Measurements from ENCODE around the gene ADRA2C.

The ADRA2C gene

GRCh38 chr4:3766036-3766784 is at the start of gene ADRA2C:
TSS of gene ADRA2C (plus strand) at chr4:3766385. CDS start at chr4:3766607, 222 bp downstream.
- DNase-seq, result no peak

DNA sequence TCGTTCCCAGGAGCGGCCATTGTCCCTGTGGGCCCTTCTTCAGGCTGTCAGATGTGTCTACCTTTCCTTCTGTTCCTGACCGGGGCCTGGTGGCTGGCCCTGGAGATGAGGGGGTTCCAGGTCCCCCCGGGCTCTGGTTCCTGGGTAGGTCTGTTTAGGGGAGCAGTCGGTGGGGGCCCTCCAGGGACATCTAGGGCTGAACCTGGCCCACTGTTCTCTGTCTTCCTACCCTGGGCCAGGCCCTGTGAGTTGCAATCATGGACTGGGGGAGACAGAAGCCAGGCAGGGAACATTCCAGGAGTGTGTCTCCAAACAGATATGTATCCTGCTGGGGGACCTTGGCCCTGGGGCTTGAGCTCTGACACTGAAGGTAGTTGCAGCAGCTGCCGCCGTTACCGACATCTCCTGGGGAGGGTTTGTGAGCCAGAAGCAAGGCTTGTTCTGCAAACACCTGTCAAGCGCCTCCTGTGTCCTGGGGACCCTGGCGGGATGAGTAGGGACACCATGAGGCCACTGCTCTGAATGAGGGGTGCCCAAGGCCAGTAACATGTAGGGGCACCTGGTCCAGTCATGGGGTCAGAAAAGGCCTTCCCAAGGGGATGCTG is 49.5 kb upstream of the ADRA2C start:
- no peak for DNase-seq

GRCh38 chr4:3717241-3717640 is 48.9 kb upstream of the ADRA2C start:
- no peak for DNase-seq

- no peak for DNase-seq
Measured at GRCh38 chr4:3718462-3718861, 47.7 kb upstream of the ADRA2C start.

GRCh38 chr4:3719191-3719590 is 47.0 kb upstream of the ADRA2C start:
- no peak for DNase-seq

DNA sequence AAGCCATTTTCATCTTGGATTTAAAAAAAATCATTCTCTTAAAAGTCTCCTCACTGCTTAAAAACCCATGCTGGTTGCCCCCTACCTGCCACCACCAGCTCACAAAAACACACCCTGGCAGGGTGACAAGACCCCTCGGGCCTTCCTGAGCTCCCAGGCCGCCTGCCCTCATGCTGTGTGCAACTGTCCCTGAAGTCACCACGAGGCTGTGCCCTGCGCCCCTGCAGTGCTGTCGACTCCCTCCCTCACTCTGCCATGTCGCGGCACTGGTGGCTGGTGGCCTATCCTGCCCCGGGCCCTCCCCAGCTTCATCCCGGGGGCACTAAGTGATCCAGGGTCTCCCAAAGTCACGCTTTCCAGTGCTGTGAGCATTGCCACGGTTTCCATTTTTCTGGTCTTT is 46.3 kb upstream of the ADRA2C start:
- no peak for DNase-seq

GRCh38 chr4:3720466-3720865 is 45.7 kb upstream of the ADRA2C start:
- no peak for DNase-seq

GRCh38 chr4:3721186-3721585 is 45.0 kb upstream of the ADRA2C start:
- no peak for DNase-seq

DNA sequence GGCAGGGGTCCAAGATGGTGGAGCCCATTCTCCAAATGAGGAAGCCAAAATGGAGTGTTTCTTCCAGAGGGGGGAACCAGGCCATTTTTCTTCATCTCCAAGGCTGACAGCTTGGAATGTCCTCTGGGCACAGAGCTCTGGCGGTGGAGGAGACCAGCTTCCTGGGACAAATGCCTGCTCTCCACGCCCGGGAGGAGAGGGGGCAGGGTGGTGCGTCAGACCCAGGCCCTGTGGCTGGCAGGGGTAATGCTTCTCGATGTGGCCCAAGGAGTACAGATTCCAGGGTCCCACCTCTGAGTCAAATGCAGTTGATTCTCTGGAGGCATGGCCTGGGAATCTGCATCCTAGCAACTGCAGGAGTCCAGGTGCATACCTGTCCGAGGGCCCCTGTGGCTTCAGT is 44.6 kb upstream of the ADRA2C start:
- DNase-seq, result no peak

DNA sequence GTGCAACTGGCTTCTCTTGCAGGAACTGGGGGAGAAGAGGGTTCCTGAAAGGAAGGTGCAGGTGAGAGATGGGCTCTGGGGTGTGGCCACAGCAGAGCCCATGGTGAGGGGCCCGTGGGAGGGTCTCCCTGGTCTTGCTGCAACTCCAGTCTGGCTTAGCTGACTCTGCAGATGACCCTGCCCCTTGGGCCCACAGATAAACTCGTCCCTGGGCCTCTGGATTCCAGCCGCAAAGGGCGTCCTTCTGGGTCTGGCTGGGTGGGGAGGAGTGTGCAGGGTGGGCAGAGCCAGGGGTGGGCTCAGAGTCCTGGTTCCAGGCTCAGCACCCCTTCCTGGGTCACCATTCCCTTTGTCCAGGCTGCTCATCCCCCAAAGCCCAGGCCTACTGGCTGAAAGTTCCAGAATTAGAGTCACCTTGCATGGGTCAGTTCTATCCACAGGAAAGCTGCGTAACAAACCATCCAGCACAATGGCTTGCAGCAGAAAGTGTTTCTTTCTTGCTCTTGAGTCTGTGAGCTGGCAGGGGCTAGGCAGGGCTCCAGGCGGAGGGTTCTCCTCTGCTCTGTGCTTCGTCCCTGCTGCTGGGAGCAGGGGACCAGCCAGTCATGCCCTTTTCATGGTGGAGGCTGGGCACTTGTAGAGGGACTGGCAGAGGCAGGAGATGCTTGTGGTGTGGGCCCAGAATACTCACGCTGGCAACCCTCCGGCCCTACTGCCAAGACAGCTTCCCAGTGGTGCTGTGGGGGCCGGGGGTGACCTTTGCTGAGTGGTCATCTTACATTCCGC is 43.5 kb upstream of the ADRA2C start:
- DNase-seq, result no peak

DNA sequence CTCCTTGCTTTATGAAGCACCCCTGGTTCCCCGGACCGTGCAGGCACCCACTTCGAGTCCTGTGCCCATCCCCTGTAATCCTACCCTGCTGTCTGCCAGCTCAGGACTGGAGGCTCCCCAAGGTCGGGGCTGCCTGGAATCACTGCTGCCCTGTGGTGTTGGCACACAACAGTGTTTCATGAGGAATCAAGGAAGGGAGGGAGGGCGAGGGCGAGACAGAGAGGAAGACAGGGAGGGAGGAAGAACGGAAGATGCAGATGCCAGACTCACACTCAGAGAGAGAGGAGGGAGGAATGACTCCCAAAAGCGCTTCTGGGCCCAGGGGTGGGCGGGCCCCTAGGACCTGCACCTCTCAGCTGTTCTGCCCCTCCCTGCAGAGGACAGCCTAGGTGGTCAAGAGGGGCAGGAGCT is 42.9 kb upstream of the ADRA2C start:
- no peak for DNase-seq

DNA sequence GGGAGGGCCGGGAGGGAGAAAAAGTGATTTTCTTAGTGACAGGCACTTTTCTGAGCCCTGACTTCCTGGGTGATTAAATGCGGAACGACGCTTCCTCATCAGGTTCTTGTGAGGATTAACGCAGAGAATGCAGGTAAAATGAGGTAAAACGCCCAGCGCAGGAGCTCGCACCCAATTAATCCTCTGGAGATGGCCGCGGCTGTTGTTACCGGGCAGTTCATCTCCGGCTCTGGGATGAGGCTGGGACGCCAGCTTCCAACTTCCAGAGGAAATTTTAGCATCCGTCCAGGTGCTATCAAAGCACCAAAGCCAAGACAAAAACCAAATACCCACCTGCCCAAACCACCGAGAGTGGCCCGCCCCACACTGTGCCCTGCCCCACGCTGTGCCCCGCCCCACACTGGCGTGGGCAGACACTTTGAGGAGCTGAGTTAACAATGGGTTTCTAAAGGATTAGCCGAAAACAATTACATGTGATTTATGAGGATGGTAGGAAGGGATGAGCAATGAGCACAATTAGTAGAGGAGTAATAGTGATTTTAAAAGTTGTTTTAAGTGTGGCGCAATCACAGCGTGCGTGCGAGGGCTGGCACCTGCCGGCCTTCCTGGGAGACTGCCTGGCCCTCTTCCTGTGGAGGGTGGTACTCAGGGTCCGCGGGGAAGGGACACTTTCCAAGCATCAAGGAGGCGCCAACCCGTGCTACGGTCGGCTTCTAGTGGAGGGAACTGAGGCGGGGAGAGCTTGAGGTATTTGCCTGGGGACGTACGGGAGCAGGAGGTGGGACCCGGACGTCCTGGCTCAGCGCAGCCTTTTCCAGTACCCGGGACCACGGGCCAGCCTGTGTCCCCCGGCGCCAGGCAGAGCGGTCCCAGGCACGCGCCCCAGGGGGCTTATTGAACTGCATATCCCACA is 41.6 kb upstream of the ADRA2C start:
- no peak for DNase-seq

- DNase-seq, result no peak
Measured at GRCh38 chr4:3725936-3726870, 40.0 kb upstream of the ADRA2C start.

GRCh38 chr4:3727847-3728469 is 38.2 kb upstream of the ADRA2C start:
- DNase-seq, result no peak

- DNase-seq, result no peak
Measured at GRCh38 chr4:3729188-3729881, 36.9 kb upstream of the ADRA2C start.

DNA sequence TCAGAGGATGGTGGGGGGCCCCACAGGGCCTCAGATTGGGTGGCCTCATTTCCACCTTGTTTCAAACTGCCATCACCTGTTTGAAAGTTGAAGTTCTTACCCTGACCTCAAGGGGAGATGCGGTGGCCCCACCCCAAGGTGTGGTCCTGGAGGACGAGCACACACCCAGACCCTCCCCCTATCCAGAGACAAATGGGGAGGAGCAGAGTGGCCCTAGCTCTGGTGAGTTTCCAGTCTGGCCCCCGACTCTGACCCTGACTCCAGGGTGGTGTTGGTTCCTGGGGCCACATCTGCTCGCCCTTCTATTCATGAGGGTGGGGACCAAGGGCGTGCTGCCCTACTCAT is 36.3 kb upstream of the ADRA2C start:
- DNase-seq, result no peak

DNA sequence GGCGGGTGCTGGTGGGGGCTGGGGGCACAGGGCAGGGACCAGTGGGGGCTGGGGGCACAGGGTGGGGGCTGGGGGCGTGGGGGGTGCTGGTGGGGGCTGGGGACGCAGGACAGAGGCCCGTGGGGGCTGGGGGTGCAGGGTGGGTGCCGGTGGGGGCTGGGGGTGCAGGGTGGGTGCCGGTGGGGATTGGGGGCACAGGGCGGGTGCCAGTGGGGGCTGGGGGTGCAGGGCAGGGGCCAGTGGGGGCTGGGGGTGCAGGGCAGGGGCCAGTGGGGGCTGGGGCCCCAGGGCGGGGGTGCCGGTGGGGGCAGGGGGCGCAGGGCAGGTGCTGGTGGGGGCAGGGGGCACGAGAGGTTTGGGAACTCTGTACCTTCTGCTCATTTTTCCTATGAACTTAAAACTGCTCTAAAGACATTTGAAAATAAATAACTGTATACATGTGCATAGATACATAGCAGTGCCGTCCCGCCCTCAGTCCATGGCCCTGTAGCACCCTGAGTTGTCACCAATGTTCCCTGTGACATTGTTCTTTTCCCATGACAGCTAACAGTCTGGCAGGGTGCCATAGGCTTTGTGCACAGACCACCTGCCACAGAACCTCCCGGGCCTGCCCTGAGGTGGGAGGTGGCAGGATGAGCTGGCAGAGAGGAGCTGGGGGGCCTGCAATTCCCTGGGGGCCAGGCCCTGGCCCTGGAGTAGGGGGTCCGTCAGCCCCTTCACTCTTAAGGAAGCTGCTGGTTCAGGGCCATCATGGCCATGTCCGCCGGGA is 35.6 kb upstream of the ADRA2C start:
- DNase-seq, result no peak

DNA sequence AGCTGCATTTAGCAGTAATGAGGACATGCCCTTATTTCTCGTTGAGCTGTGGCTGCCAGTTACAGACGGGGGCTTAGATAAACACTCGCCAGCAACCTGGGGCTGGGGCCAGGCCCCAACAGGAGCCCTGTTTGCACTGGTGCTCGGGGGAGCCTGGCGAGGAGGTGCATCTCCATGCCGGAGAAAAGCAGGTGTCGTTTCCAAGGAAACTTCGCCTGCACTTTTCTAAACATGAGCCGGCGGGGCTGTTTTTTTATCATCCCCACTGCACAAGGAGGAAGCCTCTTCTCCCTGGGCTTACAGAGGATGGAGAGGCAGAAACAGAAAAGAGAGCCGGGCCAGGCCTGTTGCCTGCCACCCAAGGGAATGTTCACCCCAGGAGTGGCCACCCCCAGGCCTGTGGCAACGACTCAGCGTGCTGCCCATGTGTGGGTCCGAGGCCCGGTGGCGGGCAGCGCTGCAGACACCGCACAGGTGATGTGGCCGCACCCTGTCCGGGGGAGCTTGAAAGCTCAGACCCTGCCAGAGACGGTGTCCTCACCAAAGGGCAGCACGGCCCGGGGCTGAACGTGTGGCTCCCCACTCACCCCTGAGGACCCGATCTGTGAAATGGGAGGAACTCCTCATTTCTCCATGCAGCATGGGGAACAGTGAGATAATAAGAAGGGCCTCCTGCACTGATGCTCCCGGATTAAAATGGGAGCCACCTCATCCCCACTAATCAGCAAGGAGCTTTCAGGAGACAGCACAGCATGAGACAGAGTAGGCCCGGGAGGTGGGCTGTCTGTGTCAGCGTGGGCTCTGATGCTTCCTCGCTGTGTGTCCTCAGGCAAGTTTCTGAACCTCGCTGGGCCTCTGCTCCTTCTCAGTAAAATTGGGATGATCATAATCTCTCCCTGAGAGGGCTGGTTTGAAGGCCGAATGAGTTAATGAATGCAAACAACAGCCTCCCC is 33.8 kb upstream of the ADRA2C start:
- DNase-seq, result no peak

DNA sequence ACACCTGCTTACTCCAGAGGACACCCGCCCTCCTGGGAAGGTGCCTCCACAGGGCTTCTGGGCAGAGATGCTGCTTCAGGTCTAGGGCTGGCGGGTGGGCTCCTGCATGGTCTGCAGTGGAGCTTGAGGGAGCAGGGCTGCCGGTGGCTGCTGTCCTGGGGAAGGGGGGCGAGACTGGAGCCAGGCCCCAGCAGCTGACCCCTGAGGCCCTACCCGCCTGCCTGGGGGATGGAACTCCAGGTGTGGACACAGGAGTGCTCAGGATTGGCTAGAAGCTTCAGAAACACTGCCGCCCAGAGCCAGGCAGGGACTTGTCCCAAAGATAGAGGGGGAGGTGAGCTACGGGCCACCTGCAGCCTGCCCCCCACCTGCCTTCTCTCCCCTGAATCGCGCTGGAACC is 33.0 kb upstream of the ADRA2C start:
- no peak for DNase-seq
